ENCODE measurements around the gene ATP2A2. TPM values are rescaled to one million over a fixed set of nuclear protein-coding genes. Genes with fewer than 3 reads are reported as not detected.

The ATP2A2 gene
- polyA plus RNA-seq, 1 donor (not counting 4 experiments of a cell fraction or from before 2014, with no cell fraction given), result 127 TPM

DNA sequence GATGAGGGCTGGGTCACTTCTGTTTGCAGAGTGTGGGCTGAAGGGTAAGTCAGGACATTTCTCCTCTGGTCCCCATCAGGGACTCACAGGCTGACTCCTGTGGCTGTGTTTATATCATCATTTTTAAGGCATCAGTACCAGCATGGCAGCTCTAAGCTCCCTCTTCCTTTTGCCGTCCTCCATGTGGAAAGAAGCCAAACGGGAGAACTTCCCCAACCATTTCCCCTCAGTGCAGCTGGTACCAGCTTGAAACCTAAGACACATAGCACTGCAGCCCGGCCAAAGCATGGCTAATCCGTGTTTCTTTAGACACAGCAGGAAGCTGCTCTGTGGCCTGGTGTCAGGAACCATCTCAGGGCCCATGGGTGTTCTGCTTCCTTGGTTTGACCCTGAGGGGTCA, 31.9 kb upstream of the ATP2A2 start:
- TF ChIP-seq EZH2 (IDR thresholded peaks at IDR 0.05; ENCODE audit: low read length), result no peak
- TF ChIP-seq, protein P1, sequence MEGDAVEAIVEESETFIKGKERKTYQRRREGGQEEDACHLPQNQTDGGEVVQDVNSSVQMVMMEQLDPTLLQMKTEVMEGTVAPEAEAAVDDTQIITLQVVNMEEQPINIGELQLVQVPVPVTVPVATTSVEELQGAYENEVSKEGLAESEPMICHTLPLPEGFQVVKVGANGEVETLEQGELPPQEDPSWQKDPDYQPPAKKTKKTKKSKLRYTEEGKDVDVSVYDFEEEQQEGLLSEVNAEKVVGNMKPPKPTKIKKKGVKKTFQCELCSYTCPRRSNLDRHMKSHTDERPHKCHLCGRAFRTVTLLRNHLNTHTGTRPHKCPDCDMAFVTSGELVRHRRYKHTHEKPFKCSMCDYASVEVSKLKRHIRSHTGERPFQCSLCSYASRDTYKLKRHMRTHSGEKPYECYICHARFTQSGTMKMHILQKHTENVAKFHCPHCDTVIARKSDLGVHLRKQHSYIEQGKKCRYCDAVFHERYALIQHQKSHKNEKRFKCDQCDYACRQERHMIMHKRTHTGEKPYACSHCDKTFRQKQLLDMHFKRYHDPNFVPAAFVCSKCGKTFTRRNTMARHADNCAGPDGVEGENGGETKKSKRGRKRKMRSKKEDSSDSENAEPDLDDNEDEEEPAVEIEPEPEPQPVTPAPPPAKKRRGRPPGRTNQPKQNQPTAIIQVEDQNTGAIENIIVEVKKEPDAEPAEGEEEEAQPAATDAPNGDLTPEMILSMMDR (optimal IDR thresholded peaks at IDR 0.05 in 1 of 3, IDR thresholded peaks at IDR 0.05 in 1 of 3, conservative IDR thresholded peaks at IDR 0.05 in 1 of 3; ENCODE audit: extremely low read depth in 1 of 3, insufficient read depth in 2 of 3, low read length in 3 of 3), result no peak
- no peaks in the 10 kb centered on the region for H3K27me3 ChIP-seq (ENCODE audit: control insufficient read depth, extremely low read depth, insufficient read depth, low read length)
- H3K27ac ChIP-seq (ENCODE audit: control insufficient read depth, insufficient read depth, low read length), result peak overlapping the region; percentile 95
- H3K36me3 ChIP-seq (ENCODE audit: control insufficient read depth in 2 of 2, extremely low read depth in 1 of 2, insufficient read depth in 2 of 2, low read length in 2 of 2), result no peaks in the 10 kb centered on the region
- no peaks in the 10 kb centered on the region for H4K20me1 ChIP-seq (ENCODE audit: control insufficient read depth, extremely low read depth, insufficient read depth, low read length)
- H3K9me1 ChIP-seq (ENCODE audit: control insufficient read depth, extremely low read depth, insufficient read depth, low read length), result no peaks in the 10 kb centered on the region
- FAIRE-seq (peak; percentile 23), DNase-seq (ENCODE audit: low read depth, low spot score) (no peak)
- dilution Hi-C loops (cut with MboI; ENCODE audit: extremely low pct_ligation_motif_present, low sequenced_read_pairs), result no loop called here
- H2AFZ ChIP-seq (ENCODE audit: control insufficient read depth, low read length), result peak overlapping the region; percentile 59
- H3K4me1 ChIP-seq (ENCODE audit: control insufficient read depth, extremely low read depth, insufficient read depth, low read length), result peaks cover 30% of the 10 kb centered on the region
- H3K9me3 ChIP-seq (ENCODE audit: control insufficient read depth, low read depth, low read length), result no peaks in the 10 kb centered on the region
- H3K4me2 ChIP-seq (ENCODE audit: control insufficient read depth, extremely low read depth, insufficient read depth, low read depth, low read length), result peak overlapping the region; percentile 28
- no peak overlapping the region for H3K4me3 ChIP-seq (ENCODE audit: control insufficient read depth in 2 of 3, extremely low read depth in 1 of 3, insufficient read depth in 2 of 3, low read depth in 1 of 3, low read length in 3 of 3)
- no peaks in the 10 kb centered on the region for H3K79me2 ChIP-seq (ENCODE audit: control insufficient read depth, insufficient read depth, low read length)
- peak overlapping the region; percentile 79 for H3K9ac ChIP-seq (ENCODE audit: control insufficient read depth, extremely low read depth, insufficient read depth, low read length)

DNA sequence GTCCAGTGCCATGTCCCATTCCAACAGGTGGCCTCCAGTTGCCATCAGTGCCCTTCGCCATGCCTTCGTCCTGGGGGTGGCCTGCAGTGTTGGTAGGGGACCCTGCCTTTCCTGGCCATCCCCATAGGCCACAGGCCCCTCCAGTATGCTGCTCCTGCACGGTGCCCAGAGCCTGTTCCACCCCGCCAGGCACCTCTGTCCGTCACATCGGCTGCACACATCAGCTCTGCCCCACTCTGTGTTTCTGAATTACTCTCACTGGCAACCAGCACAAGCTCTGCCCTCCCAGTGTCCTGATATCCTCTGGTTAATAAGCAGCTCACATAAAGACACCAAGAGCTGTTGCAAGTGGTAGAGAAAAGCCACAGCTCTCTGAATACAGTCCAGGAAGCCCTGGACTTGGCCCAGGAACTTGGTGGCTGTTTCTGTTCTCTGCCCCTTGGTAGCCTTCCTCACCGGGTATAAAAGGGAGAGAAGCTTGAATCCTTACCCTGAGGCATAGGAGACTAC, 31.3 kb upstream of the ATP2A2 start:
- Histone ChIP-seq H3K27me3 (ENCODE audit: control insufficient read depth, extremely low read depth, insufficient read depth, low read length) (no peaks in the 10 kb centered on the region), H4K20me1 (ENCODE audit: control insufficient read depth, extremely low read depth, insufficient read depth, low read length) (no peaks in the 10 kb centered on the region), H3K4me1 (ENCODE audit: control insufficient read depth, extremely low read depth, insufficient read depth, low read length) (peaks cover 30% of the 10 kb centered on the region), H3K36me3 (ENCODE audit: control insufficient read depth in 2 of 2, extremely low read depth in 1 of 2, insufficient read depth in 2 of 2, low read length in 2 of 2) (no peaks in the 10 kb centered on the region), H3K9me3 (ENCODE audit: control insufficient read depth, low read depth, low read length) (no peaks in the 10 kb centered on the region), H3K27ac (ENCODE audit: control insufficient read depth, insufficient read depth, low read length) (no peak overlapping the region), H2AFZ (ENCODE audit: control insufficient read depth, low read length) (no peak overlapping the region), H3K4me2 (ENCODE audit: control insufficient read depth, extremely low read depth, insufficient read depth, low read depth, low read length) (no peak overlapping the region), H3K4me3 (ENCODE audit: control insufficient read depth in 2 of 3, extremely low read depth in 1 of 3, insufficient read depth in 2 of 3, low read depth in 1 of 3, low read length in 3 of 3) (no peak overlapping the region), H3K79me2 (ENCODE audit: control insufficient read depth, insufficient read depth, low read length) (no peaks in the 10 kb centered on the region), H3K9me1 (ENCODE audit: control insufficient read depth, extremely low read depth, insufficient read depth, low read length) (no peaks in the 10 kb centered on the region), H3K9ac (ENCODE audit: control insufficient read depth, extremely low read depth, insufficient read depth, low read length) (no peak overlapping the region)
- FAIRE-seq (no peak), DNase-seq (ENCODE audit: low read depth, low spot score) (no peak)
- dilution Hi-C loops (cut with MboI; ENCODE audit: extremely low pct_ligation_motif_present, low sequenced_read_pairs), result no loop called here
- TF ChIP-seq, protein P1 (optimal IDR thresholded peaks at IDR 0.05 in 1 of 3, IDR thresholded peaks at IDR 0.05 in 1 of 3, conservative IDR thresholded peaks at IDR 0.05 in 1 of 3; ENCODE audit: extremely low read depth in 1 of 3, insufficient read depth in 2 of 3, low read length in 3 of 3), result no peak
- TF ChIP-seq EZH2 (IDR thresholded peaks at IDR 0.05; ENCODE audit: low read length), result no peak
